IMR-90 (cell line): ENCODE measurements around the gene OR51A4. TPM values are rescaled to one million over a fixed set of nuclear protein-coding genes. Genes with fewer than 3 reads are reported as not detected.

Experiments used
- ATAC-seq: fragments of 200-7000 bp; cut with Tn5 transposase; 2 replicates; pipeline ENCODE4 v1.9.1; 2020; ENCODE audit warnings: low read depth, mild to moderate bottlenecking, moderate library complexity
- BruUV-seq: library from RNA; stranded (reverse); fragments of 400-500 nt; replicated peaks from 2 replicates; lab custom pipeline; 2021; lab: Mats Ljungman, UMichigan
- CTCF ChIA-PET: fragments of 300-600 bp; formaldehyde crosslinking; extraction: SDS; loops from one replicate; lab custom pipeline; 2021; ENCODE audit warnings: antibody characterized with exemption; lab: Yijun Ruan, JAX
- POLR2A ChIA-PET: fragments of 300-600 bp; sonication (Branson Sonifier 250); formaldehyde crosslinking; loops from one replicate; lab custom pipeline; 2022; ENCODE audit warnings: antibody characterized with exemption; ENCODE audit not compliant: unreplicated experiment; lab: Charles Lee
- DNase-seq: peaks from one replicate; pipeline ENCODE4 v3.0.0; 2013
- H2AFZ ChIP-seq: replicated peaks from 2 replicates; pipeline ENCODE3; 2013; ENCODE audit warnings: low read length, mild to moderate bottlenecking; ENCODE audit not compliant: poor library complexity
- H2AK5ac ChIP-seq: 2 replicates; pipeline ENCODE4 v1.6.1; 2013; ENCODE audit warnings: low read depth, low read length, inconsistent platforms
- H2AK9ac ChIP-seq: replicated peaks from 2 replicates; pipeline ENCODE3; 2013; ENCODE audit warnings: mild to moderate bottlenecking, low read depth, low read length, moderate library complexity; ENCODE audit not compliant: poor library complexity
- H2BK120ac ChIP-seq: 2 replicates; pipeline ENCODE4 v1.6.1; 2013; ENCODE audit warnings: low read depth, low read length, inconsistent platforms
- H2BK15ac ChIP-seq: 3 replicates; pipeline ENCODE4 v1.6.1; 2013; ENCODE audit warnings: low read depth, low read length, inconsistent platforms
- H2BK20ac ChIP-seq: 2 replicates; pipeline ENCODE4 v1.6.1; 2013; ENCODE audit warnings: low read depth, mild to moderate bottlenecking, inconsistent platforms, low read length, moderate library complexity
- H2BK5ac ChIP-seq: 2 replicates; pipeline ENCODE4 v1.6.1; 2013; ENCODE audit warnings: mild to moderate bottlenecking, low read depth, low read length, inconsistent platforms; ENCODE audit not compliant: poor library complexity, severe bottlenecking
- H3K14ac ChIP-seq: replicated peaks from 2 replicates; pipeline ENCODE4 v1.6.1; 2013; ENCODE audit warnings: low read depth, low read length, inconsistent platforms
- H3K18ac ChIP-seq: 2 replicates; pipeline ENCODE4 v1.6.1; 2013; ENCODE audit warnings: low read depth, low read length, control low read depth
- H3K23ac ChIP-seq: 2 replicates; pipeline ENCODE4 v1.6.1; 2013; ENCODE audit warnings: low read depth, low read length, inconsistent platforms
- H3K27ac ChIP-seq: 2 replicates; pipeline ENCODE4 v1.5.1; 2013; ENCODE audit warnings: mild to moderate bottlenecking, control low read depth, low read length; ENCODE audit not compliant: insufficient read depth
- H3K27me3 ChIP-seq: 2 replicates; pipeline ENCODE4 v1.6.1; 2013; ENCODE audit warnings: low read length; ENCODE audit not compliant: control insufficient read depth, insufficient read depth
- H3K36me3 ChIP-seq: 2 replicates; pipeline ENCODE4 v1.6.1; 2013; ENCODE audit warnings: low read length, mixed read lengths; ENCODE audit not compliant: control insufficient read depth, insufficient read depth
- H3K4ac ChIP-seq: 2 replicates; pipeline ENCODE4 v1.6.1; 2013; ENCODE audit warnings: low read depth, low read length, inconsistent platforms
- H3K4me1 ChIP-seq: 2 replicates; pipeline ENCODE4 v1.6.1; 2013; ENCODE audit warnings: low read length, mixed read lengths; ENCODE audit not compliant: control insufficient read depth, insufficient read depth
- H3K4me2 ChIP-seq: 2 replicates; pipeline ENCODE4 v1.6.1; 2013; ENCODE audit warnings: low read depth, mild to moderate bottlenecking, control low read depth, low read length, moderate library complexity
- H3K4me3 ChIP-seq: 2 replicates; pipeline ENCODE4 v1.5.1; 2013; ENCODE audit warnings: low read depth, mild to moderate bottlenecking, control low read depth, low read length, moderate library complexity; ENCODE audit not compliant: insufficient read depth
- H3K56ac ChIP-seq: 2 replicates; pipeline ENCODE4 v1.6.1; 2013; ENCODE audit warnings: low read length, inconsistent platforms; ENCODE audit not compliant: insufficient read depth; ENCODE audit errors: extremely low read depth
- H3K79me1 ChIP-seq, 2 experiments: 2 replicates each; pipeline ENCODE4 v1.6.1; 2013; ENCODE audit warnings: low read length in 2 of 2, inconsistent platforms in 1 of 2, low read depth in 1 of 2
- H3K9ac ChIP-seq: 2 replicates; pipeline ENCODE4 v1.6.1; 2013; ENCODE audit warnings: low read depth, low read length, control low read depth
- H3K9me1 ChIP-seq: 2 replicates; pipeline ENCODE4 v1.6.1; 2013; ENCODE audit warnings: low read length, inconsistent platforms; ENCODE audit not compliant: insufficient read depth
- H3K9me3 ChIP-seq: 2 replicates; pipeline ENCODE4 v1.6.1; 2013; ENCODE audit warnings: low read length; ENCODE audit not compliant: control insufficient read depth, insufficient read depth
- H4K20me1 ChIP-seq: 2 replicates; pipeline ENCODE4 v1.6.1; 2013; ENCODE audit warnings: low read length, inconsistent platforms; ENCODE audit not compliant: insufficient read depth
- H4K5ac ChIP-seq: 2 replicates; pipeline ENCODE4 v1.6.1; 2013; ENCODE audit warnings: mild to moderate bottlenecking, low read depth, low read length, control low read depth
- H4K8ac ChIP-seq, 2 experiments: 2 replicates each; pipeline ENCODE4 v1.6.1; 2013; ENCODE audit warnings: low read depth in 2 of 2, low read length in 2 of 2, control low read depth in 1 of 2, inconsistent platforms in 1 of 2
- H4K91ac ChIP-seq: 2 replicates; pipeline ENCODE4 v1.6.1; 2013; ENCODE audit warnings: low read depth, low read length, inconsistent platforms; ENCODE audit not compliant: insufficient read depth
- FOS ChIP-seq: fragments of 150-350 bp; IDR thresholded peaks from 2 replicates; pipeline ENCODE4 v1.6.1; 2016; ENCODE audit warnings: low read depth, low read length
- MAFK ChIP-seq: IDR thresholded peaks from 2 replicates; pipeline ENCODE4 v1.6.1; 2012; ENCODE audit warnings: low read depth, low read length, improper control_type of control experiment
- MXI1 ChIP-seq: IDR thresholded peaks from 2 replicates; pipeline ENCODE4 v1.6.1; 2012; ENCODE audit warnings: low read depth, mild to moderate bottlenecking, low read length, moderate library complexity, borderline replicate concordance
- NFE2L2 ChIP-seq: fragments of 150-350 bp; IDR thresholded peaks from 2 replicates; pipeline ENCODE4 v1.6.1; 2016; ENCODE audit warnings: low read depth, mild to moderate bottlenecking, low read length
- WGBS, 2 experiments: methylation state at CpG; one replicate each; pipeline versions ENCODE4 v1.1.5 to v1.1.7; 2013; ENCODE audit warnings: missing lambda C conversion rate in 2 of 2; ENCODE audit not compliant: insufficient read length in 1 of 2; ENCODE audit errors: extremely low coverage in 2 of 2; 5-methylcytosine and 5-hydroxymethylcytosine counted together
- dilution Hi-C: fragments of 300-500 bp; cut with HindIII; formaldehyde crosslinking; loops from one replicate; pipeline ENCODE4 v1.14.3; 2018; ENCODE audit warnings: low sequenced_read_pairs; ENCODE audit not compliant: unreplicated experiment
- in situ Hi-C: fragments of 300-500 bp; cut with MboI; formaldehyde crosslinking; loops from 3 replicates; pipeline ENCODE4 v1.14.3; 2019; ENCODE audit warnings: low sequenced_read_pairs, inconsistent platforms, mixed read lengths
- intact Hi-C: fragments of 100-400 bp; cut with micrococcal nuclease; formaldehyde crosslinking; loops from 2 replicates; pipeline ENCODE4 v1.10.0; 2022
- polyA plus RNA-seq, 3 experiments: library from polyadenylated mRNA; depleted of rRNA; stranded (reverse); fragments of >200 nt; gene quantifications; 2 replicates each; pipeline ENCODE4 v1.2.3, GENCODE V29; 2012; ENCODE audit warnings: low replicate concordance in 1 of 3
- total RNA-seq: library from RNA; depleted of rRNA; stranded (reverse); fragments of >200 nt; gene quantifications from 2 replicates; pipeline ENCODE4 v1.2.3, GENCODE V29; 2012

Gene OR51A4
- total and polyA plus RNA-seq, 2 of the 4 experiments (the other 2 are of a cell fraction), result not detected

GRCh38 chr11:4922304-4922703 is 25.1 kb downstream of the OR51A4 start:
- no peak overlapping the region for H3K18ac ChIP-seq
- H4K20me1 ChIP-seq, result no peaks in the 10 kb centered on the region
- no peak overlapping the region for H2BK120ac ChIP-seq
- no peak overlapping the region for H3K4me2 ChIP-seq
- H3K23ac ChIP-seq, result no peak overlapping the region
- no peaks in the 10 kb centered on the region for H3K36me3 ChIP-seq
- H3K56ac ChIP-seq, result no peak overlapping the region
- no peak overlapping the region for H4K91ac ChIP-seq
- no peak overlapping the region for H2BK15ac ChIP-seq
- no peaks in the 10 kb centered on the region for H3K9me1 ChIP-seq
- in situ Hi-C loops, result no loop called here
- H2AFZ ChIP-seq, result no peak overlapping the region
- intact Hi-C loops, result no loop called here
- TF ChIP-seq MAFK (no peak), FOS (no peak), NFE2L2 (peak; percentile 74), MXI1 (no peak)
- ChIA-PET POLR2A (no interaction called here), CTCF (no interaction called here)
- no peak for ATAC-seq
- H2BK20ac ChIP-seq, result no peak overlapping the region
- no peak overlapping the region for H2AK9ac ChIP-seq
- no peak overlapping the region for H4K5ac ChIP-seq
- H3K4me1 ChIP-seq, result no peaks in the 10 kb centered on the region; the same call in 1 of the 2 replicates
- H2BK5ac ChIP-seq, result no peak overlapping the region
- no peak overlapping the region for H4K8ac ChIP-seq
- H3K9ac ChIP-seq, result no peak overlapping the region
- H3K4me3 ChIP-seq, result no peak overlapping the region
- H3K79me1 ChIP-seq, result no peaks in the 10 kb centered on the region
- no peak overlapping the region for H3K14ac ChIP-seq
- no TSS peak for BruUV-seq
- no peak overlapping the region for H2AK5ac ChIP-seq
- DNase-seq, result no peak
- peaks cover 2% of the 10 kb centered on the region; the same call in 1 of the 2 replicates for H3K27me3 ChIP-seq
- H3K9me3 ChIP-seq, result no peaks in the 10 kb centered on the region
- H3K4ac ChIP-seq, result no peak overlapping the region
- WGBS, 2 experiments, result no CpG with 5 or more reads among the region's 1 CpG
- dilution Hi-C loops, result no loop called here
- H3K27ac ChIP-seq, result no peak overlapping the region
